Naive thymus-derived CD8-positive, alpha-beta T cell (primary cell): ENCODE data around the gene SLFN14. TPM values are rescaled to one million over a fixed set of nuclear protein-coding genes. Genes with fewer than 3 reads are reported as not detected.
"Not testable (repeated sequence)": the region's sequence is repeated elsewhere in the genome, so short reads cannot be mapped to it uniquely, and the experiment has no call there.

Experiments used
- ATAC-seq, 2 donors: fragments of 150-1000 bp; cut with Tn5 transposase in 1 of 2; sonication (Bioruptor Pico), chemical (Tn5 transposase) in 1 of 2; 1 replicate in 1 of 2; 2 replicates in 1 of 2; pipeline ENCODE4 v1.10.0; 2021; ENCODE audit warnings: mild to moderate bottlenecking in 2 of 2, moderate library complexity in 2 of 2
- POLR2A ChIA-PET: fragments of 350-600 bp; sonication (Branson Sonifier 250); formaldehyde crosslinking; loops from one replicate; lab custom pipeline; 2021; ENCODE audit warnings: antibody characterized with exemption; lab: Charles Lee
- DNase-seq, 10 donors: peaks; one replicate each; pipeline versions ENCODE4 v3.0.0 to v3.0.0-alpha.2; 2020 to 2022
- H3K27ac Mint-ChIP-seq, 10 donors: one replicate each; pipeline ENCODE4 v1.8.0; 2020 to 2022; ENCODE audit warnings: mild to moderate bottlenecking in 10 of 10, mixed read lengths in 10 of 10, moderate library complexity in 4 of 10, inconsistent platforms in 1 of 10
- H3K27me3 Mint-ChIP-seq, 5 donors: one replicate each; pipeline ENCODE4 v1.8.0; 2021 to 2022; ENCODE audit warnings: mixed read lengths in 5 of 5
- H3K36me3 Mint-ChIP-seq, 3 donors: one replicate each; pipeline ENCODE4 v1.8.0; 2020 to 2022; ENCODE audit warnings: mixed read lengths in 3 of 3, mild to moderate bottlenecking in 2 of 3, inconsistent platforms in 1 of 3
- H3K4me1 Mint-ChIP-seq, 4 donors: one replicate each; pipeline ENCODE4 v1.8.0; 2021 to 2022; ENCODE audit warnings: mixed read lengths in 4 of 4
- H3K4me3 Mint-ChIP-seq, 10 donors: one replicate each; pipeline ENCODE4 v1.8.0; 2020 to 2022; ENCODE audit warnings: mild to moderate bottlenecking in 10 of 10, mixed read lengths in 10 of 10, moderate library complexity in 6 of 10, inconsistent platforms in 1 of 10
- H3K9me3 Mint-ChIP-seq, 9 donors: one replicate each; pipeline ENCODE4 v1.8.0; 2020 to 2022; ENCODE audit warnings: mixed read lengths in 9 of 9, mild to moderate bottlenecking in 3 of 9, inconsistent platforms in 1 of 9, moderate library complexity in 1 of 9
- polyA plus RNA-seq, 3 donors: library from polyadenylated mRNA; unstranded; fragments of 300-500 nt; fragmentation: Illumina TruSeq; gene quantifications; one replicate each; pipeline ENCODE4 v1.2.3, GENCODE V29; 2021
- total RNA-seq, 8 experiments: library from RNA in 2 of 8; stranded (reverse) in 2 of 8; gene quantifications; one replicate each; pipeline ENCODE4 v1.2.3 and lab custom pipeline; 2021 to 2026

SLFN14 gene
- total and polyA plus RNA-seq, 5 experiments from 2014 or later, result 0.06 to 0.33 (median 0.13) TPM; not detected in 2

DNA sequence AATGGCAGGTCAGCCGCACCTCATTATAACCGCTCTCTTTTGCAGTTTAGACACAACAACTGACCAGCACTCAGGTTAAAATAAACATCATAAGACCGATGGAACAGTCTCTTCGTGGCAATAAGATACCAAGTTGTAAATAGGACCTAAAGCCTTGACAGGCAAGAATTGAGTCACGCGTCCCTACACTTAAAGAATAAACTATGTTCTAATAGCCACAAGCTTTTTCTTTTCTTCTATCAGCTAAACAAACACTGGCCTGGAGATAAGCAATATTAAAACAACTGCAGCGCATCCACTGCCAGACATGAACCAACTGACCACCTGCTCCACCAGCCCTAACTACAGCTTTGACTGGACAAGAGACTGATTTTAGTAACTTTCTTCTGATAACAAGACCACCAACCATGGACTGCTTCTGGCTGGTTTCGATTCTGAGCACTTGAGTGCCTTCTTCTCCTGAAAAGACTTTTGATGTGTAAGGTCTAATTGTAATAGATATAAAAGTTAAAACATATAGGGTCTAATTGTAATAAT, 40.6 kb downstream of the SLFN14 start:
- ATAC-seq, result no peak
- Mint-ChIP-seq H3K4me1 (peaks cover 60 to 97% (median 91%) of the 10 kb centered on the region in 4 donors), H3K36me3 (peaks cover 0 to 80% (median 33%) of the 10 kb centered on the region in 3 donors), H3K27ac (peak overlapping the region in 9 of 10 donors; percentile 11 to 95 (median 78)), H3K4me3 (peak overlapping the region in 9 of 10 donors; percentile 30 to 70 (median 66)), H3K27me3 (peaks cover 0 to 2% (median 0%) of the 10 kb centered on the region in 5 donors), H3K9me3 (peaks cover 0 to 3% (median 0%) of the 10 kb centered on the region in 9 donors)
- POLR2A ChIA-PET, result interaction anchor here (0.9 to 4.9 kb wide), 4 partner anchors 11 to 206 kb away, joined by 3 to 35 read pairs (median 13); no protein-coding TSS in a partner anchor
- DNase-seq, result no peak

- DNase-seq (no peak), ATAC-seq (no peak)
- H3K27me3 Mint-ChIP-seq, result peaks cover 0 to 2% (median 0%) of the 10 kb centered on the region in 5 donors
- H3K36me3 Mint-ChIP-seq, result peaks cover 0 to 82% (median 37%) of the 10 kb centered on the region in 3 donors
- peaks cover 54 to 97% (median 90%) of the 10 kb centered on the region in 4 donors for H3K4me1 Mint-ChIP-seq
- H3K9me3 Mint-ChIP-seq, result no peaks in the 10 kb centered on the region
- POLR2A ChIA-PET, result interaction anchor here (0.9 to 4.9 kb wide), 4 partner anchors 15 to 205 kb away, joined by 3 to 35 read pairs (median 13); no protein-coding TSS in a partner anchor
- peak overlapping the region in 9 of 10 donors; percentile 30 to 70 (median 66) for H3K4me3 Mint-ChIP-seq
- peak overlapping the region in 9 of 10 donors; percentile 21 to 95 (median 78) for H3K27ac Mint-ChIP-seq
Measured at GRCh38 chr17:35519439-35519838, 41.2 kb downstream of the SLFN14 start.

DNA sequence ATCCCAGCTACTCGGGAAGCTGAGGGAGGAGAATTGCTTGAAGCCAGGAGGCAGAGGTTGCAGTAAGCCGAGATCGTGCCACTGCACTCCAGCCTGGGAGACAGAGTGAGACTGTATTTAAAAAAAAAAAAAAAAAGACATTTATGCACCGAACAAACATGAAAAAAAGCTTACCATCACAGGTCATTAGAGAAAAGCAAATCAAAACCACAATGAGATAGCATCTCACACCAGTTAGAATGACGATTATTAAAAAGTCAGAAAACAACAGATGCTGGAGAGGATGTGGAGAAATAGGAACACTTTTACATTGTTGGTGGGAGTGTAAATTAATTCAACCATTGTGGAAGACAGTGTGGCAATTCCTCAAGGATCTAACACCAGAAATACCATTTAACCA, 42.2 kb downstream of the SLFN14 start:
- not testable (repeated sequence) for H3K27me3 Mint-ChIP-seq, ATAC-seq, DNase-seq, H3K9me3 Mint-ChIP-seq
- Mint-ChIP-seq H3K4me1 (peaks cover 51 to 92% (median 90%) of the 10 kb centered on the region in 4 donors), H3K27ac (peak overlapping the region in 9 of 10 donors; percentile 17 to 95 (median 74)), H3K36me3 (peaks cover 0 to 83% (median 39%) of the 10 kb centered on the region in 3 donors), H3K4me3 (peak overlapping the region in 9 of 10 donors; percentile 4 to 84 (median 64))
- POLR2A ChIA-PET, result interaction anchor here (1.0 to 1.7 kb wide), 2 partner anchors 19 to 23 kb away, joined by 3 to 5 read pairs; partner anchors contain the start of gene SLFN12L

- H3K4me3 Mint-ChIP-seq, result peak overlapping the region in 1 of 10 donors; percentile 33
- H3K27ac Mint-ChIP-seq, result peak overlapping the region in 4 of 10 donors; percentile 40 to 95 (median 66)
- POLR2A ChIA-PET, result interaction anchor here (1.5 to 1.6 kb wide), 2 partner anchors 10 to 28 kb away, joined by 6 to 7 read pairs; no protein-coding TSS in a partner anchor
- DNase-seq (no peak), ATAC-seq (no peak)
- peaks cover 0 to 2% (median 0%) of the 10 kb centered on the region in 5 donors for H3K27me3 Mint-ChIP-seq
- no peaks in the 10 kb centered on the region for H3K9me3 Mint-ChIP-seq
- peaks cover 45 to 82% (median 79%) of the 10 kb centered on the region in 4 donors for H3K4me1 Mint-ChIP-seq
- H3K36me3 Mint-ChIP-seq, result peaks cover 4 to 87% (median 55%) of the 10 kb centered on the region in 3 donors
Measured at GRCh38 chr17:35515027-35515426, 45.6 kb downstream of the SLFN14 start.

DNA sequence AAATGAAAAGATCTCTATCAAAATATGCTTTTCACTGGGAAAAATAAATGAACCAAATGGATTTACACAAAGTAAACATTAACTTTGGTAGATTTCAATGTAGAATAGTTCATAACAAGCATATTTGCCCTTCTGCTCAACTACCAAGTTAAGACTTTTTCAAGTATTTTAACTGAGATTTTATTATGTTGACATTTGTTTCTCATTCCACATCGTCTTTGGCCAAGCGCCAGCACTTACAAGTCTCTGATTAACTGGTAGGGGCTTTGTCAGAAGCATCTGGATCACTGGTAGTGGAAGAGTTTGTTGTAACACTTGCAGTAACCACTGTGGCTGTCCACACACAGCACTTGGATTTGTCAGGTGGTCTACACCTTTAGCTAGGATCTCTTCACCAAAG, 46.1 kb downstream of the SLFN14 start:
- Mint-ChIP-seq H3K36me3 (peaks cover 4 to 88% (median 57%) of the 10 kb centered on the region in 3 donors), H3K4me3 (no peak overlapping the region), H3K27ac (peak overlapping the region in 6 of 10 donors; percentile 31 to 95 (median 50)), H3K27me3 (peaks cover 0 to 2% (median 0%) of the 10 kb centered on the region in 5 donors), H3K4me1 (peaks cover 45 to 81% (median 77%) of the 10 kb centered on the region in 4 donors), H3K9me3 (no peaks in the 10 kb centered on the region)
- DNase-seq (no peak), ATAC-seq (no peak)
- POLR2A ChIA-PET, result interaction anchor here (1.5 to 1.6 kb wide), 2 partner anchors 10 to 27 kb away, joined by 6 to 7 read pairs; no protein-coding TSS in a partner anchor

Other genes starting within 250 kb of the SLFN14 start
- gene SLFN11, start 187.2 kb downstream of the SLFN14 start, total RNA-seq, result 10 to 100 TPM; 10.8 to 16.0 TPM
- 10 to 100 TPM in 1 of 3 donors, 1 to 10 TPM in 2; 4.8 to 12.3 (median 4.9) TPM for gene SLFN11, start 187.2 kb downstream of the SLFN14 start, polyA plus RNA-seq
- 10 to 100 TPM; 10.5 to 12.1 TPM for gene SLFN12, start 128.3 kb downstream of the SLFN14 start, total RNA-seq
- 1 to 10 TPM; 2.0 to 3.1 (median 2.1) TPM for gene SLFN12, start 128.3 kb downstream of the SLFN14 start, polyA plus RNA-seq
- 10 to 100 TPM; 15.9 to 17.0 TPM for gene SLFN13, start 112.1 kb downstream of the SLFN14 start, total RNA-seq
- gene SLFN13, start 112.1 kb downstream of the SLFN14 start, polyA plus RNA-seq, result 1 to 10 TPM; 3.2 to 9.5 (median 3.4) TPM
- gene SLFN12L, start 23.1 kb downstream of the SLFN14 start, total RNA-seq, result 10 to 100 TPM; 44.7 to 51.1 TPM
- 10 to 100 TPM in 2 of 3 donors, 1 to 10 TPM in 1; 9.6 to 12.3 (median 10.9) TPM for gene SLFN12L, start 23.1 kb downstream of the SLFN14 start, polyA plus RNA-seq
- gene PEX12, start 17.8 kb upstream of the SLFN14 start, total RNA-seq, result 1 to 10 TPM; 6.8 TPM
- gene PEX12, start 17.8 kb upstream of the SLFN14 start, polyA plus RNA-seq, result 1 to 10 TPM; 1.7 to 2.5 (median 1.9) TPM
- 100 to 1,000 TPM; 140 to 150 TPM for gene AP2B1, start 26.5 kb upstream of the SLFN14 start, total RNA-seq
- gene AP2B1, start 26.5 kb upstream of the SLFN14 start, polyA plus RNA-seq, result 10 to 100 TPM; 50.3 to 65.7 (median 52.0) TPM
- under 1 TPM; 0.38 to 0.57 TPM for gene RASL10B, start 170.8 kb upstream of the SLFN14 start, total RNA-seq
- under 1 TPM in 1 of 3 donors, not detected in 2; 0.06 TPM for gene RASL10B, start 170.8 kb upstream of the SLFN14 start, polyA plus RNA-seq
- under 1 TPM; 0.33 to 0.36 TPM for gene GAS2L2, start 192.4 kb upstream of the SLFN14 start, total RNA-seq
- gene GAS2L2, start 192.4 kb upstream of the SLFN14 start, polyA plus RNA-seq, result not detected
- under 1 TPM in 1 of 2 experiments, not detected in 1; 0.38 TPM for gene C17orf50, start 200.1 kb upstream of the SLFN14 start, total RNA-seq
- gene C17orf50, start 200.1 kb upstream of the SLFN14 start, polyA plus RNA-seq, result 1 to 10 TPM in 1 of 3 donors, under 1 TPM in 2; 0.20 to 2.1 (median 0.67) TPM
- gene MMP28, start 234.8 kb upstream of the SLFN14 start, total RNA-seq, result 10 to 100 TPM; 15.0 to 15.2 TPM
- gene MMP28, start 234.8 kb upstream of the SLFN14 start, polyA plus RNA-seq, result 10 to 100 TPM; 10.0 to 30.1 (median 13.4) TPM
- 100 to 1,000 TPM; 271 TPM for gene TAF15, start 248.7 kb upstream of the SLFN14 start, total RNA-seq
- 10 to 100 TPM; 15.0 to 20.2 (median 19.9) TPM for gene TAF15, start 248.7 kb upstream of the SLFN14 start, polyA plus RNA-seq